Right atrium auricular region (tissue), 2 donors: ENCODE measurements around the gene ADAMTS17. TPM values are rescaled to one million over a fixed set of nuclear protein-coding genes. Genes with fewer than 3 reads are reported as not detected.

ENCODE experiments used
- DNase-seq: peaks from one replicate; pipeline ENCODE4 v3.0.0-alpha.2; 2019; ENCODE audit warnings: low spot score
- H3K27ac ChIP-seq, 2 donors: fragments of 200-600 bp; sonication (generic); 1 replicate in 1 of 2; 2 replicates in 1 of 2; pipeline ENCODE4 v1.5.1; 2016 to 2019
- H3K27me3 ChIP-seq, 2 donors: fragments of 200-600 bp; sonication (generic); one replicate each; pipeline versions ENCODE4 v1.5.1 to v1.6.0; 2017 to 2019
- H3K36me3 ChIP-seq: fragments of 200-600 bp; sonication (generic); one replicate; pipeline ENCODE4 v1.5.1; 2016
- H3K4me1 ChIP-seq, 2 donors: fragments of 200-600 bp; sonication (generic); one replicate each; pipeline versions ENCODE4 v1.5.1 to v1.6.0; 2017 to 2019
- H3K4me3 ChIP-seq, 2 donors: fragments of 200-600 bp; sonication (generic); 1 replicate in 1 of 2; 2 replicates in 1 of 2; pipeline ENCODE4 v1.5.1; 2017 to 2019; ENCODE audit warnings: mild to moderate bottlenecking in 1 of 2, moderate library complexity in 1 of 2
- H3K9me3 ChIP-seq, 2 donors: fragments of 200-600 bp; sonication (generic); one replicate each; pipeline ENCODE4 v1.5.1; 2019
- total RNA-seq, 2 donors: library from RNA; depleted of rRNA; stranded (reverse); fragments of >200 nt; gene quantifications; one replicate each; pipeline ENCODE4 v1.1.0, GENCODE V29; 2016
- TF ChIP-seq, protein P1 (sequence below), 2 donors: fragments of 200-600 bp; sonication (generic); IDR thresholded peaks; one replicate each; pipeline ENCODE4 v1.5.1; 2019; ENCODE audit warnings: antibody characterized with exemption in 2 of 2

ADAMTS17 gene
- total RNA-seq, 2 donors from 2014 or later, result 3.6 to 4.4 TPM

DNA sequence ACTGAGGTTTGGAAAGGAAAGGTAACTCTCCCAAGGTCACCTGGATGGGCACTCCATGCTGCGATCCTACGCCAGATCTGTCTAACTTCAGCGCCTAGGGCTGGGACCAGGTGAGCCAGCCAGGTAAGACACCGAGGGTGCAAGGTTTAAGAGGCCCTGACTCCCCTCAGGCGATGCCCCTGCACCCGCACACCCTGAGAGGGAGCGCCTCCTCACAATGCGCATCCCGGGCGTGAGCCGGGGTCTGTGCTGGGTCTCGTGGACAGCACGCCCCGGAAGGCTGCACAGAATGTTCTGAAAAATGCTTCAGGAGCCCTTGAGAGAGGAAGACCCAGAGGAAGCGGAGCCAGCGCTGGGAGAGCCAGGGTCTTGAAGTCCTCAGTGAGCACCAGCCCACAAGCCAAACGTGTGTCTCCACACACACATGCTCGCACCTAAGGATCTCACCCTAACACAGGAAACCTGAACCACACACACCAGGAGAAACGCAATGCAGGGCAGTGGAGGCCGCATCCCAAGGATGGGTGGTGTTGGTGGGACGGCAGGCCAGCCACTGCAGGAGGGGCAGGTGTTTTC lies 142.0 kb downstream of the ADAMTS17 start:
- TF ChIP-seq, protein P1, sequence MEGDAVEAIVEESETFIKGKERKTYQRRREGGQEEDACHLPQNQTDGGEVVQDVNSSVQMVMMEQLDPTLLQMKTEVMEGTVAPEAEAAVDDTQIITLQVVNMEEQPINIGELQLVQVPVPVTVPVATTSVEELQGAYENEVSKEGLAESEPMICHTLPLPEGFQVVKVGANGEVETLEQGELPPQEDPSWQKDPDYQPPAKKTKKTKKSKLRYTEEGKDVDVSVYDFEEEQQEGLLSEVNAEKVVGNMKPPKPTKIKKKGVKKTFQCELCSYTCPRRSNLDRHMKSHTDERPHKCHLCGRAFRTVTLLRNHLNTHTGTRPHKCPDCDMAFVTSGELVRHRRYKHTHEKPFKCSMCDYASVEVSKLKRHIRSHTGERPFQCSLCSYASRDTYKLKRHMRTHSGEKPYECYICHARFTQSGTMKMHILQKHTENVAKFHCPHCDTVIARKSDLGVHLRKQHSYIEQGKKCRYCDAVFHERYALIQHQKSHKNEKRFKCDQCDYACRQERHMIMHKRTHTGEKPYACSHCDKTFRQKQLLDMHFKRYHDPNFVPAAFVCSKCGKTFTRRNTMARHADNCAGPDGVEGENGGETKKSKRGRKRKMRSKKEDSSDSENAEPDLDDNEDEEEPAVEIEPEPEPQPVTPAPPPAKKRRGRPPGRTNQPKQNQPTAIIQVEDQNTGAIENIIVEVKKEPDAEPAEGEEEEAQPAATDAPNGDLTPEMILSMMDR (IDR thresholded peaks at IDR 0.05), result no peak
- no peaks in the 10 kb centered on the region for H3K36me3 ChIP-seq
- DNase-seq, result no peak
- H3K27ac ChIP-seq, result no peak overlapping the region
- no peak overlapping the region for H3K4me3 ChIP-seq
- H3K27me3 ChIP-seq, result no peaks in the 10 kb centered on the region
- H3K4me1 ChIP-seq, result no peaks in the 10 kb centered on the region
- H3K9me3 ChIP-seq, result no peaks in the 10 kb centered on the region

DNA sequence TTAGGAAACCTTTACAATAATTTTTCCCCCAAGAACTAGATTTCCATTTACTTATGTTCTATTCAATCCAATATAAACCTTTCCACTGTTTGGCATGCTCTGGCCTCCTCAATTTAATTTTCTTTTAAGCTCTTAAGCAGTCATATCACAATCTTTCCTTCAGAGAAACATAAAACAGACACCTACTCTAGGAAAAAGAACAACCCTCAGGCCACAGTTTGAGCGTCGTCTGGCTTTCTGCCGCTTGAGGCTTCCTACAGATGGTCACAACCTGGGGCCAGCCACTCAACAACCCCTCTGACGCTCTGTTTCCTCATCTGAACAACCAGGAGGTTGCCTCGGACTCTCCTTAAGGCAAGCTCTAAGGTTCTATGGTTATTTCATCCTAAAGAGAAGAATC lies 143.3 kb downstream of the ADAMTS17 start:
- H3K27ac ChIP-seq, result no peak overlapping the region

DNA sequence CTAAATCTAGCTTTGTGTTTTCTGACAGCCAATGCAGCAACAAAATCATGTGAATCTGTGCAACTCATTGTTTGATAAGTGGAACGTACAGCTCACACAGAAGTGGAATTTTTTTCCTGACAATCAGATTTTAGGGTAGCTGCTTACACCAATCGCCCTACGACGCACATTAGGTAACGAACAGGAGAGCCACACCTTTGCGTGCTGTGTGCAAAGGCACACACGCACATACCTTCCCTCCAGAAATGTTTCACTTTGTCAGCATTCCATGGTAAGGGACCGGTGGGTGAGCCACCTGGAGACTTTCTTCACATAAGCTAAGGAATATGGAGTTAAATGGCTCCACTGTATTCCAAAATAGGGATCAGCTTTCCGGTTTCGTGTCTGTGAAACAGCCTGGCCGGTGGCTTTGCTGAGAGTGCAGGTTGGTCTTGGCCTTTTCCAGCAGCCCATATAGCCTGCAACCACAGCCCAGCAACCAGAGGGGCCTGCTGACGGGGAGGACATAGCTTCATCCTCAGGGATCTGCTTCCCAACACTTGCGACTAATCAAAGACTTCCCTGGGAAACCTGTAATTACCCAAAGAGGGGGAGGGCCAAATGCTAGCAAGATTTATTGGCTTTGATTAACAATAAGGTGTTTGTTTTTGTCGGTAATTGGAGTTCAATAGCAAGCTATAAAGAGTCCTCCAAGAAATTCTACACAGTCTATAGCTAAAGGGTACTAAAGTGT lies 145.3 kb downstream of the ADAMTS17 start:
- H3K27ac ChIP-seq, result no peak overlapping the region
- no peak for DNase-seq
- H3K4me3 ChIP-seq, result no peak overlapping the region
- H3K36me3 ChIP-seq, result no peaks in the 10 kb centered on the region
- no peaks in the 10 kb centered on the region for H3K9me3 ChIP-seq
- no peaks in the 10 kb centered on the region for H3K4me1 ChIP-seq
- TF ChIP-seq, protein P1 (IDR thresholded peaks at IDR 0.05), result no peak
- no peaks in the 10 kb centered on the region for H3K27me3 ChIP-seq

More for the DNA sequence above, 143.3 kb downstream of the ADAMTS17 start:
- Histone ChIP-seq H3K9me3 (no peaks in the 10 kb centered on the region), H3K4me3 (no peak overlapping the region), H3K27me3 (no peaks in the 10 kb centered on the region), H3K36me3 (no peaks in the 10 kb centered on the region), H3K4me1 (no peaks in the 10 kb centered on the region)
- no peak for DNase-seq
- TF ChIP-seq, protein P1 (IDR thresholded peaks at IDR 0.05), result no peak

DNA sequence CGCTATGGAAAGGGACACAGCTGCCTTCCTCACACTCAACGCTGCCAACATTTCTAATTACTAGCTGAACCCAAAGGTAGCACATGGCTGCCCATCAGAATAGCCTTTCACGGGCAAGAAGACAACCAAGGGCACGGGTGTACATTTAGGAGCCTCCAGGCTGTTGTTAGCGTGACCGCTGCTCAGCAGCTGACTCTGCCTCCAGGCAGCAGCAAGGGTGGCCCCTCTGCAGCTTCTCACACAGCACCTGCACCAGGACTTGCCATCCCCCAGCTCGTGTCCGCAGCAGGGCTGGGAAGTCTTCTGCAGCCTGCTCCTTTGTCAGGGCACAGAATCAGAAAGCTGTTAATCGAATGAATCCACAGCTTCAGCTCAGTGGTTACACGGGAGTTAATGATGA lies 146.8 kb downstream of the ADAMTS17 start:
- no peaks in the 10 kb centered on the region for H3K4me1 ChIP-seq
- no peak overlapping the region for H3K4me3 ChIP-seq
- no peaks in the 10 kb centered on the region for H3K36me3 ChIP-seq
- H3K9me3 ChIP-seq, result no peaks in the 10 kb centered on the region
- H3K27me3 ChIP-seq, result no peaks in the 10 kb centered on the region
- no peak for DNase-seq
- TF ChIP-seq, protein P1 (IDR thresholded peaks at IDR 0.05), result no peak
- no peak overlapping the region for H3K27ac ChIP-seq

DNA sequence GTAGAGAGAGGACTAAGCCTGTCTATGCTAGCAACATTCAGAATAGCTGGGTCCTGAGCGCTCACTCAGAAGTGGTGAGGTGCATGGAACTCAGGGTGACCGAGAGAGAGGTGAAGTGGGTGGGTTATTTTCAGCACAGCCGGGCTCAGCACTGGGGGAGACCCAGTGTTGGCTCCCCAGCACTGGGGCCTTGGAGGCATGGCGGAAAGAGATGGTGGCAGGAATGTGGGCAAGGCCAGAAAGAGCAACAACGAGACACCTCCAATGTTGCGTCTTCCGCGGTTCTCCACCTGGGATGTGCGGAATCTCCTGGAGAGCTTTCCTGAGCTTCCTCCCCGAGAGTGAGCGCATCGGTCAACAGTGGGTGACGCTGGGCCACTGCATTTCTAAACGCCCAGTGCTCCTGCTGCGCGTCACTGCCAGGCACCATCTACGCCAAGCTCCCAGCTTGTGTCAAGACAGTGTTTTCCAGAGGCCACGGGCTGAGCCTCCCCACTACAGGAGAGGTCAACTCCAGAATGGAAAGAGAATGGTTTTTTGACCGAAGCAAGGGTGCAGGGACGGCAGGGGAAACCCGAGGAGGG lies 148.4 kb downstream of the ADAMTS17 start:
- DNase-seq, result no peak
- H3K27ac ChIP-seq, result no peak overlapping the region
- TF ChIP-seq, protein P1 (IDR thresholded peaks at IDR 0.05), result no peak
- no peak overlapping the region for H3K4me3 ChIP-seq
- H3K9me3 ChIP-seq, result no peaks in the 10 kb centered on the region
- no peaks in the 10 kb centered on the region for H3K4me1 ChIP-seq
- no peaks in the 10 kb centered on the region for H3K27me3 ChIP-seq
- H3K36me3 ChIP-seq, result no peaks in the 10 kb centered on the region
